Measurements from ENCODE around the gene TMX2. TPM values are rescaled to one million over a fixed set of nuclear protein-coding genes. Genes with fewer than 3 reads are reported as not detected.

The TMX2 gene
- total and polyA plus RNA-seq, 9 of the 15 experiments (the other 6 are each of a cell fraction or from before 2014, with no cell fraction given) = 176 to 433 (median 227) TPM

DNA sequence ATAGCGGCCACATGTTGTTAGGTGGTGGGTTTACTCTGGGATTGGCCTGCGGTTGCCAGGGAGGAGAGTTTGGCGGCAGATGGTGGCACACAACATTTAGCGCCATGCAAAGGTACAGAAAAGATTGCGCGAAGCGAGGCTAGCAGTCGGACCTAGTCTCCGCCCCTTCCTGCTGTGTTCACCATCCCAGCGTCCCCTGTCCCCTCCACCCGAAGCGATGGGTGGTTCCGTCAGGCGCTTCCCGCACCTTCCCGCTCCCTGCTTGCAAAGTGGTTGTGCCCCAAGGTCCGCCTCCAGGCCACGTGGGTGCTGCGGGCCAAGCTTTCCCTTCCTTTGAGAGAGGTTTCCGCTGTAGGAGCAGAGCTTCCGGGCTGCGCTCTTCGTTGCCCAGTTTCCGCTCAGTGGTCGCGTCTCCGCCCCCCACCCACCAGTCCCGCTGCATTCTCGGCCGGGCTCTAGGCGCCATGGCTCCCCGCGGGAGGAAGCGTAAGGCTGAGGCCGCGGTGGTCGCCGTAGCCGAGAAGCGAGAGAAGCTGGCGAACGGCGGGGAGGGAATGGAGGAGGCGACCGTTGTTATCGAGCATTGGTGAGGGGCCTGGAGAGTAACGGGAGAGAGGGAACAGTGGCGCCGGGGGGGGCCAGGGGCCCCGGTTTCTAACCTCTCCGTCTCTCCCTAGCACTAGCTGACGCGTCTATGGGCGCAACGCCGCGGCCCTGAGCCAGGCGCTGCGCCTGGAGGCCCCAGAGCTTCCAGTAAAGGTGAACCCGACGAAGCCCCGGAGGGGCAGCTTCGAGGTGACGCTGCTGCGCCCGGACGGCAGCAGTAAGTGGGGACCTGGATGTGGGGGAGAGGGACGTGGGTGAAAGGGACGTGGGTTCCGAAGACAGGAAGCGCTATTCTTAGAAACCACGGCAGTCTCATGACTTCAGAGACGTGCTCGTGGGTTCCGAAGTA, 29.0 kb downstream of the TMX2 start, which contains the start of gene SELENOH (continued):
- TF ChIP-seq FOXA3 (CRISPR knock-in tag; conservative IDR thresholded peaks at IDR 0.05 in 1 of 2, IDR thresholded peaks at IDR 0.05 in 1 of 2) (peak in 1 of 2 experiments; percentile 72; a peak in 1 of 4 replicates), BHLHE40 (IDR thresholded peaks at IDR 0.05; ENCODE audit: low read length) (peak; percentile 90), ZNF239 (CRISPR knock-in tag; IDR thresholded peaks at IDR 0.05) (no peak; the same call in 1 of the 2 replicates), ATF1 (CRISPR knock-in tag; IDR thresholded peaks at IDR 0.05) (peak; percentile 34; the same call in 1 of the 2 replicates), ATF1 (tag; IDR thresholded peaks at IDR 0.05) (peak; percentile 83), MTA2 (IDR thresholded peaks at IDR 0.05; ENCODE audit: low read depth) (no peak), SPI1 (IDR thresholded peaks at IDR 0.05; ENCODE audit: borderline replicate concordance, low read depth, low read length) (no peak), PHTF2 (CRISPR knock-in tag; IDR thresholded peaks at IDR 0.05) (no peak), TAF7 (tag; IDR thresholded peaks at IDR 0.05) (peak; percentile 57), NR2F6 (CRISPR knock-in tag; IDR thresholded peaks at IDR 0.05) (no peak), SETDB1 (IDR thresholded peaks at IDR 0.05; ENCODE audit: low read length) (no peak), ZNF384 (IDR thresholded peaks at IDR 0.05; ENCODE audit: low read depth, low read length) (peak; percentile 79), NONO (IDR thresholded peaks at IDR 0.05; ENCODE audit: low read depth in 2 of 2, low read length in 1 of 2) (peak in 1 of 2 experiments; percentile 96; a peak in 2 of 4 replicates), BACH1 (tag; IDR thresholded peaks at IDR 0.05) (no peak), RBM22 (IDR thresholded peaks at IDR 0.05; ENCODE audit: low read depth, low read length, poor library complexity, severe bottlenecking) (peak; percentile 99), CCNT2 (IDR thresholded peaks at IDR 0.05; ENCODE audit: borderline replicate concordance, extremely low read depth, insufficient read length, low read depth, low read length) (peak; percentile 84), CBX8 (IDR thresholded peaks at IDR 0.05; ENCODE audit: borderline replicate concordance, extremely low read depth, low read depth, low read length, poor library complexity, severe bottlenecking) (no peak)
- TF ChIP-seq, protein P1, sequence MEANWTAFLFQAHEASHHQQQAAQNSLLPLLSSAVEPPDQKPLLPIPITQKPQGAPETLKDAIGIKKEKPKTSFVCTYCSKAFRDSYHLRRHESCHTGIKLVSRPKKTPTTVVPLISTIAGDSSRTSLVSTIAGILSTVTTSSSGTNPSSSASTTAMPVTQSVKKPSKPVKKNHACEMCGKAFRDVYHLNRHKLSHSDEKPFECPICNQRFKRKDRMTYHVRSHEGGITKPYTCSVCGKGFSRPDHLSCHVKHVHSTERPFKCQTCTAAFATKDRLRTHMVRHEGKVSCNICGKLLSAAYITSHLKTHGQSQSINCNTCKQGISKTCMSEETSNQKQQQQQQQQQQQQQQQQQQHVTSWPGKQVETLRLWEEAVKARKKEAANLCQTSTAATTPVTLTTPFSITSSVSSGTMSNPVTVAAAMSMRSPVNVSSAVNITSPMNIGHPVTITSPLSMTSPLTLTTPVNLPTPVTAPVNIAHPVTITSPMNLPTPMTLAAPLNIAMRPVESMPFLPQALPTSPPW (CRISPR knock-in tag; IDR thresholded peaks at IDR 0.05) = peak; percentile 70
- TF ChIP-seq, protein P2, sequence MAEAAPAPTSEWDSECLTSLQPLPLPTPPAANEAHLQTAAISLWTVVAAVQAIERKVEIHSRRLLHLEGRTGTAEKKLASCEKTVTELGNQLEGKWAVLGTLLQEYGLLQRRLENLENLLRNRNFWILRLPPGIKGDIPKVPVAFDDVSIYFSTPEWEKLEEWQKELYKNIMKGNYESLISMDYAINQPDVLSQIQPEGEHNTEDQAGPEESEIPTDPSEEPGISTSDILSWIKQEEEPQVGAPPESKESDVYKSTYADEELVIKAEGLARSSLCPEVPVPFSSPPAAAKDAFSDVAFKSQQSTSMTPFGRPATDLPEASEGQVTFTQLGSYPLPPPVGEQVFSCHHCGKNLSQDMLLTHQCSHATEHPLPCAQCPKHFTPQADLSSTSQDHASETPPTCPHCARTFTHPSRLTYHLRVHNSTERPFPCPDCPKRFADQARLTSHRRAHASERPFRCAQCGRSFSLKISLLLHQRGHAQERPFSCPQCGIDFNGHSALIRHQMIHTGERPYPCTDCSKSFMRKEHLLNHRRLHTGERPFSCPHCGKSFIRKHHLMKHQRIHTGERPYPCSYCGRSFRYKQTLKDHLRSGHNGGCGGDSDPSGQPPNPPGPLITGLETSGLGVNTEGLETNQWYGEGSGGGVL (CRISPR knock-in tag; IDR thresholded peaks at IDR 0.05) = no peak
- TF ChIP-seq, protein P3, sequence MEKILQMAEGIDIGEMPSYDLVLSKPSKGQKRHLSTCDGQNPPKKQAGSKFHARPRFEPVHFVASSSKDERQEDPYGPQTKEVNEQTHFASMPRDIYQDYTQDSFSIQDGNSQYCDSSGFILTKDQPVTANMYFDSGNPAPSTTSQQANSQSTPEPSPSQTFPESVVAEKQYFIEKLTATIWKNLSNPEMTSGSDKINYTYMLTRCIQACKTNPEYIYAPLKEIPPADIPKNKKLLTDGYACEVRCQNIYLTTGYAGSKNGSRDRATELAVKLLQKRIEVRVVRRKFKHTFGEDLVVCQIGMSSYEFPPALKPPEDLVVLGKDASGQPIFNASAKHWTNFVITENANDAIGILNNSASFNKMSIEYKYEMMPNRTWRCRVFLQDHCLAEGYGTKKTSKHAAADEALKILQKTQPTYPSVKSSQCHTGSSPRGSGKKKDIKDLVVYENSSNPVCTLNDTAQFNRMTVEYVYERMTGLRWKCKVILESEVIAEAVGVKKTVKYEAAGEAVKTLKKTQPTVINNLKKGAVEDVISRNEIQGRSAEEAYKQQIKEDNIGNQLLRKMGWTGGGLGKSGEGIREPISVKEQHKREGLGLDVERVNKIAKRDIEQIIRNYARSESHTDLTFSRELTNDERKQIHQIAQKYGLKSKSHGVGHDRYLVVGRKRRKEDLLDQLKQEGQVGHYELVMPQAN (IDR thresholded peaks at IDR 0.05; ENCODE audit: borderline replicate concordance) = peak; percentile 97
- TF ChIP-seq, protein P4, sequence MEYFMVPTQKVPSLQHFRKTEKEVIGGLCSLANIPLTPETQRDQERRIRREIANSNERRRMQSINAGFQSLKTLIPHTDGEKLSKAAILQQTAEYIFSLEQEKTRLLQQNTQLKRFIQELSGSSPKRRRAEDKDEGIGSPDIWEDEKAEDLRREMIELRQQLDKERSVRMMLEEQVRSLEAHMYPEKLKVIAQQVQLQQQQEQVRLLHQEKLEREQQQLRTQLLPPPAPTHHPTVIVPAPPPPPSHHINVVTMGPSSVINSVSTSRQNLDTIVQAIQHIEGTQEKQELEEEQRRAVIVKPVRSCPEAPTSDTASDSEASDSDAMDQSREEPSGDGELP (CRISPR knock-in tag; IDR thresholded peaks at IDR 0.05; ENCODE audit: borderline replicate concordance) = peak; percentile 91
